CD4-positive, alpha-beta memory T cell (primary cell): ENCODE data around the gene SSR1. TPM values are rescaled to one million over a fixed set of nuclear protein-coding genes. Genes with fewer than 3 reads are reported as not detected.

ENCODE experiments used
- CTCF ChIA-PET: fragments of 350-600 bp; sonication (Branson Sonifier 250); formaldehyde crosslinking; loops from one replicate; lab custom pipeline; 2021; ENCODE audit warnings: inconsistent platforms; ENCODE audit not compliant: partially characterized antibody; lab: Charles Lee
- POLR2A ChIA-PET: fragments of 350-600 bp; sonication (Branson Sonifier 250); formaldehyde crosslinking; loops from one replicate; lab custom pipeline; 2021; ENCODE audit not compliant: partially characterized antibody; lab: Charles Lee
- DNase-seq, 5 donors: peaks; one replicate each; pipeline versions ENCODE4 v3.0.0 to v3.0.0-alpha.2; 2020 to 2022; ENCODE audit warnings: mixed read lengths in 1 of 5
- H3K27ac ChIP-seq: one replicate; pipeline ENCODE4 v1.7.0; 2013; ENCODE audit warnings: low read depth, low read length
- H3K27me3 ChIP-seq: 2 replicates; pipeline ENCODE4 v1.7.0; 2013; ENCODE audit warnings: mild to moderate bottlenecking, low read length, moderate library complexity; ENCODE audit not compliant: insufficient read depth
- H3K36me3 ChIP-seq: 2 replicates; pipeline ENCODE4 v1.7.0; 2013; ENCODE audit warnings: mild to moderate bottlenecking, low read length, moderate library complexity; ENCODE audit not compliant: insufficient read depth
- H3K4me1 ChIP-seq: 2 replicates; pipeline ENCODE4 v1.7.0; 2013; ENCODE audit warnings: mild to moderate bottlenecking, low read length, moderate library complexity; ENCODE audit not compliant: insufficient read depth
- H3K4me3 ChIP-seq, 2 donors: one replicate each; pipeline ENCODE4 v1.7.0; 2013; ENCODE audit warnings: low read length in 2 of 2, mild to moderate bottlenecking in 1 of 2
- H3K9me3 ChIP-seq, 2 donors: one replicate each; pipeline ENCODE4 v1.7.0; 2013; ENCODE audit warnings: low read length in 2 of 2, control low read depth in 1 of 2; ENCODE audit not compliant: control insufficient read depth in 1 of 2
- H3K27ac Mint-ChIP-seq, 7 donors: one replicate each; pipeline ENCODE4 v1.8.0; 2020 to 2021; ENCODE audit warnings: mixed read lengths in 7 of 7, mild to moderate bottlenecking in 6 of 7, inconsistent platforms in 3 of 7, moderate library complexity in 3 of 7
- H3K27me3 Mint-ChIP-seq, 2 donors: one replicate each; pipeline ENCODE4 v1.8.0; 2020 to 2021; ENCODE audit warnings: mixed read lengths in 2 of 2
- H3K36me3 Mint-ChIP-seq, 2 donors: one replicate each; pipeline ENCODE4 v1.8.0; 2020 to 2021; ENCODE audit warnings: mixed read lengths in 2 of 2, inconsistent platforms in 1 of 2, mild to moderate bottlenecking in 1 of 2
- H3K4me1 Mint-ChIP-seq, 4 donors: one replicate each; pipeline ENCODE4 v1.8.0; 2020 to 2021; ENCODE audit warnings: mixed read lengths in 4 of 4, mild to moderate bottlenecking in 1 of 4
- H3K4me3 Mint-ChIP-seq, 8 donors: one replicate each; pipeline ENCODE4 v1.8.0; 2020 to 2021; ENCODE audit warnings: mixed read lengths in 8 of 8, mild to moderate bottlenecking in 7 of 8, moderate library complexity in 6 of 8, inconsistent platforms in 3 of 8
- H3K9me3 Mint-ChIP-seq, 8 donors: one replicate each; pipeline ENCODE4 v1.8.0; 2020 to 2021; ENCODE audit warnings: mixed read lengths in 8 of 8, mild to moderate bottlenecking in 5 of 8, inconsistent platforms in 3 of 8, moderate library complexity in 1 of 8
- intact Hi-C: fragments of 100-400 bp; cut with micrococcal nuclease; formaldehyde crosslinking; loops from one replicate; pipeline ENCODE4 v1.15.1; 2023
- polyA plus RNA-seq, 2 donors: library from polyadenylated mRNA; unstranded; fragments of 300-500 nt; fragmentation: Illumina TruSeq; gene quantifications; one replicate each; pipeline ENCODE4 v1.2.3, GENCODE V29; 2021
- total RNA-seq, 2 experiments: library from RNA; stranded (reverse); gene quantifications; one replicate each; pipeline ENCODE4 v1.2.3, GENCODE V29; 2021

The SSR1 gene
- total and polyA plus RNA-seq, 4 experiments from 2014 or later, result 150 to 232 (median 168) TPM

- Mint-ChIP-seq H3K36me3 (peaks cover 14 to 49% of the 10 kb centered on the region in 2 donors), H3K9me3 (no peaks in the 10 kb centered on the region), H3K27ac (no peak overlapping the region), H3K27me3 (no peaks in the 10 kb centered on the region), H3K4me3 (no peak overlapping the region), H3K4me1 (peaks cover 8 to 21% (median 9%) of the 10 kb centered on the region in 4 donors)
- ChIA-PET CTCF (no interaction called here), POLR2A (no interaction called here)
- Histone ChIP-seq H3K4me3 (no peak overlapping the region), H3K27ac (no peak overlapping the region), H3K9me3 (no peaks in the 10 kb centered on the region), H3K4me1 (peaks cover 6% of the 10 kb centered on the region), H3K27me3 (no peaks in the 10 kb centered on the region), H3K36me3 (peaks cover 21% of the 10 kb centered on the region)
- no peak for DNase-seq
- intact Hi-C loops, result no loop called here
These were observed 72.6 kb downstream of the SSR1 start for GRCh38 chr6:7240351-7240750.

- Mint-ChIP-seq H3K36me3 (peaks cover 21 to 55% of the 10 kb centered on the region in 2 donors), H3K27ac (peak overlapping the region in 1 of 7 donors; percentile 2), H3K9me3 (no peaks in the 10 kb centered on the region), H3K4me1 (peaks cover 8 to 21% (median 9%) of the 10 kb centered on the region in 4 donors), H3K4me3 (no peak overlapping the region), H3K27me3 (no peaks in the 10 kb centered on the region)
- CTCF ChIA-PET, result interaction anchor here (0.7 to 2.0 kb wide), 8 partner anchors 9 to 563 kb away, joined by 3 to 8 read pairs (median 4); no protein-coding TSS in a partner anchor
- Histone ChIP-seq H3K27ac (no peak overlapping the region), H3K4me1 (peaks cover 6% of the 10 kb centered on the region), H3K9me3 (no peaks in the 10 kb centered on the region), H3K4me3 (no peak overlapping the region), H3K36me3 (peaks cover 23% of the 10 kb centered on the region), H3K27me3 (no peaks in the 10 kb centered on the region)
- intact Hi-C loops, result no loop called here
- no peak for DNase-seq
- POLR2A ChIA-PET, result no interaction called here
These were observed 73.4 kb downstream of the SSR1 start for GRCh38 chr6:7239590-7239948.

- Histone ChIP-seq H3K27ac (no peak overlapping the region), H3K36me3 (peaks cover 24% of the 10 kb centered on the region), H3K9me3 (no peaks in the 10 kb centered on the region), H3K4me1 (peaks cover 6% of the 10 kb centered on the region), H3K27me3 (no peaks in the 10 kb centered on the region), H3K4me3 (no peak overlapping the region)
- POLR2A ChIA-PET, result no interaction called here
- intact Hi-C loops, result no loop called here
- Mint-ChIP-seq H3K4me1 (peaks cover 8 to 21% (median 9%) of the 10 kb centered on the region in 4 donors), H3K9me3 (no peaks in the 10 kb centered on the region), H3K27ac (peak overlapping the region in 4 of 7 donors; percentile 29 to 77 (median 48)), H3K27me3 (no peaks in the 10 kb centered on the region), H3K36me3 (peaks cover 23 to 60% of the 10 kb centered on the region in 2 donors), H3K4me3 (no peak overlapping the region)
- CTCF ChIA-PET, result interaction anchor here (0.7 to 2.0 kb wide), 13 partner anchors 8 to 565 kb away, joined by 3 to 8 read pairs (median 4); no protein-coding TSS in a partner anchor
- peak; percentile 43 to 61 (median 50) for DNase-seq
These were observed 74.0 kb downstream of the SSR1 start for GRCh38 chr6:7238900-7239589.

- Mint-ChIP-seq H3K27ac (peak overlapping the region in 3 of 7 donors; percentile 29 to 77 (median 38)), H3K36me3 (peaks cover 28 to 62% of the 10 kb centered on the region in 2 donors), H3K4me3 (no peak overlapping the region), H3K9me3 (no peaks in the 10 kb centered on the region), H3K4me1 (peaks cover 7 to 18% (median 8%) of the 10 kb centered on the region in 4 donors), H3K27me3 (no peaks in the 10 kb centered on the region)
- Histone ChIP-seq H3K9me3 (no peaks in the 10 kb centered on the region), H3K36me3 (peaks cover 29% of the 10 kb centered on the region), H3K4me3 (no peak overlapping the region), H3K27ac (no peak overlapping the region), H3K27me3 (no peaks in the 10 kb centered on the region), H3K4me1 (peaks cover 6% of the 10 kb centered on the region)
- CTCF ChIA-PET, result interaction anchor here (0.8 to 2.0 kb wide), 12 partner anchors 9 to 564 kb away, joined by 3 to 8 read pairs (median 4); no protein-coding TSS in a partner anchor
- intact Hi-C loops, result no loop called here
- POLR2A ChIA-PET, result no interaction called here
- DNase-seq, result no peak
These were observed 74.5 kb downstream of the SSR1 start for GRCh38 chr6:7238526-7238899.

GRCh38 chr6:7237653-7238188 is 75.3 kb downstream of the SSR1 start:
- ChIA-PET POLR2A (no interaction called here), CTCF (interaction anchor here (1.2 to 2.0 kb wide), 2 partner anchors 509 to 561 kb away, joined by 3 to 8 read pairs; no protein-coding TSS in a partner anchor)
- Histone ChIP-seq H3K36me3 (peaks cover 30% of the 10 kb centered on the region), H3K27me3 (no peaks in the 10 kb centered on the region), H3K4me1 (no peaks in the 10 kb centered on the region), H3K27ac (no peak overlapping the region), H3K4me3 (no peak overlapping the region), H3K9me3 (no peaks in the 10 kb centered on the region)
- no peaks in the 10 kb centered on the region for H3K27me3 Mint-ChIP-seq
- H3K9me3 Mint-ChIP-seq, result no peaks in the 10 kb centered on the region
- peaks cover 28 to 59% of the 10 kb centered on the region in 2 donors for H3K36me3 Mint-ChIP-seq
- H3K27ac Mint-ChIP-seq, result peak overlapping the region in 2 of 7 donors; percentile 8 to 38
- no peak for DNase-seq
- peaks cover 0 to 11% (median 4%) of the 10 kb centered on the region in 4 donors for H3K4me1 Mint-ChIP-seq
- intact Hi-C loops, result no loop called here
- H3K4me3 Mint-ChIP-seq, result no peak overlapping the region

GRCh38 chr6:7236306-7237209 is 76.4 kb downstream of the SSR1 start:
- POLR2A ChIA-PET, result no interaction called here
- Mint-ChIP-seq H3K27ac (peak overlapping the region in 2 of 7 donors; percentile 17 to 75), H3K4me1 (peaks cover 6 to 11% (median 9%) of the 10 kb centered on the region in 4 donors), H3K4me3 (no peak overlapping the region), H3K27me3 (no peaks in the 10 kb centered on the region), H3K9me3 (no peaks in the 10 kb centered on the region), H3K36me3 (peaks cover 38 to 64% of the 10 kb centered on the region in 2 donors)
- Histone ChIP-seq H3K9me3 (no peaks in the 10 kb centered on the region), H3K36me3 (peaks cover 35% of the 10 kb centered on the region), H3K27ac (no peak overlapping the region), H3K27me3 (no peaks in the 10 kb centered on the region), H3K4me3 (no peak overlapping the region), H3K4me1 (no peaks in the 10 kb centered on the region)
- DNase-seq, result no peak
- intact Hi-C loops, result no loop called here
- CTCF ChIA-PET, result interaction anchor here (1.0 kb wide), 1 partner anchor 517 kb away, joined by 4 read pairs; no protein-coding TSS in a partner anchor
